GM19240 (cell line): ENCODE measurements around the gene FOXP4.

Experiments used
- DNase-seq: peaks from one replicate; pipeline ENCODE4 v3.0.0; 2011; ENCODE audit warnings: low spot score; ENCODE audit not compliant: insufficient read length

FOXP4 gene

DNA sequence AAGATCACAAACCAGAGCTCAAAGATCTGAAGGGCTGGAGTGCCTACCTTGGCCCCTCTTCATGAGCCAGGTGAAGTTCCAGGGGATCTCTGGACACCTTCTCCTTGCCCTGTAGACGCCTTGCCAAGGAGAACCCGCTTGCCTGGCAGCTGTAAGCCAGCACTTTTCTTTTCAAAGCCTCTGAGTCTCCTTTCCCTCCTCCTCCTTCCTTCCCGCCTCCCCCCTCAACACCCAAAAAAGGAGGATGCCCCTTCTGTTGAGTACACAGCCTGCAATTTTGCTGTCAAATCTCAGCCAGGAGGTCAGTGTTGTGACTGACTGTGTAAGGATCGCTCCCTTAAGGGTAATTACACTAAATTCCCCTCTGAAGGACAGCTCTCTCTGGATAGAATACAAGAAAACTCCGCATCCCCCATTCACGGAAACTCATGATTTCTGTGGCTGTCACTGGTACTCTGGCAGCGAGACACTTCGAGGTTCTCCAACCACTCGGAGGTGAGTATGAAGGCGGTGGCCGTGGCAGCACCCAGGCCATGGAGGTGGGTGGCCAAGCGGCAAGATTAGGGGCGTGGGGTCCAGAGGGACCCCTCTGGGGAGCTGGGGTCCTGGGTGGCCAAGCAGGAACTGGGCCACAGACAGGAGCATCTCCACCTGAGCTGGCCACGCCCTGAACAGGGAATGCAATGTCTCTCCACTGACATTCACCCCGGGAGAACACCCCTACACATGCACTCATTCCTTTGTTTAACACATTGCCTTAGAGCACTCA, 23.2 kb upstream of the FOXP4 start:
- no peak for DNase-seq

DNA sequence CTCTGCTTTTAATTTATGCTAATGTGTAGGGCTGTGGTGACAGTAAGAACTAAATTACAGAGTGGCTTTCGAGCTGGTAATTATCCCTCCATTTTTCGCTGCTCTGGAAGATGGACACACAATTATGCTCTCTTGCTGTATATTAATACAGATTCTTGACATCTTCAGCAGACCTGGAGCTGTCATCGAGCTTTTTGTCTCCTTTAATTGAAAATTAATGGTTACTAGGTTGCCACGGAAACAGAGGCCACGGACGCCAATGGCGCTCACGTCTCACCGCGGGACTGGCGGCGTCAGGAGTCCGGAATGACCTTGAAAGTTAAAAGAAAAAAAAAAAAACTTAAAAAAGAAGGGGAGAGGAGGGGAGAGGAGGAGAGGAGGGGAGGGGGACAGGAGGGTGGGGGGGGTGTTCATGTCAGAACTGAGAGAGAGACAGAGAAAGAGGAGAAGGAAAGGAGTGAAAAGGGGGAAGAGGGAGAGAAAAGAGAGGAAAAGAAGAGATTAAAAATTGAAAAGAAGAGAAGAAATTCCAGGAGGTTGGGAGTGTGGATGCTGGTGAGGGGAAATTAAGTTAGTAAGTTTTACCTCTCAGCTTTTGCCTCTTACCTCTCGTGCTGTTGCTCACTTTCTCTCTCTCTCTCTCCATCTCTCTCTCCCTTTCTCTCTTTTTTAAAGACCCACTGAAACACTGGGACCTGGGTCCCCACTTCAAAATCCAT, 22.1 kb upstream of the FOXP4 start:
- DNase-seq: no peak

DNA sequence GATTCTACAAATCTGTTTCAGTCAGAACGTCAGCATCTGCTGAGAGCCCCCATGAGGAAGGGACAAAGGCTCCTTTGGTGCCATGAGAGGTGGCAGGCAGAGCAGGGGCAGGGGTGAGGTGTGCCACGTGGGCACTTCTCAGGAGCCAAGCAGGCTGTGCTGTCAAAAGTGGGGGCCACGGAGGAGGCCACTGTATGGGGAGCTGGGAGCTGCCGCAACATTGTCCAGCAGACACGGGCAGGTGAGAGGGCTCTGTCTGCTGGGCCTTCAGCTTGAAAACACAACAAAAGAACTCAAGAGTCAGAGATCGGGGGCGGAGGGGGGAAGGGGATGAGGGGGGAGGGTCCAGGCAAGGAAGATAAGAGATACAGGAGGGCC, 21.6 kb upstream of the FOXP4 start:
- no peak for DNase-seq

DNA sequence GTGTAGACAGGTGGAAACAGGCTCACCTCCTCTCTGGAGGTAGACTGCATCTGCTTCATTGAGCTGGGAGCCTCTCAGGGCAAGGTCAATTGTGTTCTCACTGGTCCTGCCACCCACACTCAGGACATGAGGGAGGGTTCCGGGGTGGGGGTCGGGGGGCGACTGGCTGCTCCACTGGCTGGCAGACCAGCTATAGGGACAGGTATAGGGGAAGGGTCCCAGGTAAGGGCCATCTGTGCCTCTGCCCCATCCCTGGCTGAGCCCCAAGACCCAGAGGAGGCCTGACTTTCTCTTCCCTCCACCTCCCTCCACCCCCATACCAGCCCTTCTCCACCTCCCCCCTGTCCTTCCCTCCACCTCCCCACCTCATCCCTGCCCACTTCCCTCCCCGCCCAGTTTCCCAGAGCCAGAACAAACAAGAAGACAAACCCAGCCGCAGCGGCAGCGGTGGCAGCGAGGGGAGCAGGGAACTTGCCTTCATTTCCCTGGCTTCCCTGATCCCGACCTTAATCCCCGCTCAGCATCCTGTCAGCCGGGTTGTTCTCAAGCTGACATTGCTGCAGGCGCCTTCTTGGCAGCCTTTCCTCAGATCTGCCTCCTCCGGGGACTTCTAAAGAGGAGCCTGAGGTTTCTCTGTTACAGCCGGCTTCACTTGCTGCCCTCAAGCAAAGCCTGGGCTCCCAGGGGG, 18.3 kb upstream of the FOXP4 start:
- no peak for DNase-seq

DNA sequence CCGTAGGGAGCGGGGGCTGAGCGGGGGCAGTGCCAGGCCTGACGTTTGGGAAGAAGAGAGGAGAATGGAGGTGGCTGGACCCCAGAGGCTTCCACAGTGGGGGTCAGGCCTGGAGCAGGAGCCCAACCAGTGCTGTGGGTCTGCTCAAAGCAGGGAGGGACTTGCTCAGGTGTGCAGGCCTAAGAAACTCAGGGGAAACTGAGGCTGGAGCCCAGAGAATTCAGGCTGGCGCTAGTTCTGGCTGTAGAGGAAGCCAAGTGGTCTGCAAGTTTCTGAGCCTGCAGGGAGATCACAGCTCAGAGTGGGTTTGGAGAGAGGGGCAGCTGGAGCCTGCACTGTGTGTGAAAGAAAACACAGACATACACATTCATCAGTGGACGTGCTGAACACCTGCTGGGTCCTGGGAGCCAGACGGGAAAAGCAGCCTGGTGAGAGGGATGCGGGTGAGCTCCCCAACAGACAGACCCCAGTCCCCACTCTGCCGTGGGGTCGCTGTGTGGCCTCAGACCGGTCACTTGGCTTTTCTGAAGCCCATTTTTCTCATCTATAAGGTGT, 17.7 kb upstream of the FOXP4 start:
- no peak for DNase-seq

DNA sequence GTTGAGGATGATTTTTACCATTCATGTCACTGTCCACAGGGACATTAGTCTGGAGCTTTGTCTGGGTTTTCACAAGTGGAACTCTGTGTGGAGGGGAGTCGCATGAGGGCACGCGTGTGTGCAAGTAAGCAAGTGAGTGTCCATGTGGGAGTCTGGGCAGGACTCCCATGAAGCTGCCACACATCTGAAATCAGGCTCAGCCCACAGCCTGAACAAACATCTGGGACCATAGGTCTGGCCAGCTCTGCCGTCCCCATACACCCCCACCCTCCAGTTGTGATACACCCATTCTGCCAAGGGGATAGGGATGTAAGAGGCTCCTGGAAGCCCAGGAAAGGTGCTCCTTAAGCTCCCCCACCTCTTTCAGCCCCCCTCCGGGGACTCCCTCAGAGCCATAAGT, 17.1 kb upstream of the FOXP4 start:
- DNase-seq: no peak

DNA sequence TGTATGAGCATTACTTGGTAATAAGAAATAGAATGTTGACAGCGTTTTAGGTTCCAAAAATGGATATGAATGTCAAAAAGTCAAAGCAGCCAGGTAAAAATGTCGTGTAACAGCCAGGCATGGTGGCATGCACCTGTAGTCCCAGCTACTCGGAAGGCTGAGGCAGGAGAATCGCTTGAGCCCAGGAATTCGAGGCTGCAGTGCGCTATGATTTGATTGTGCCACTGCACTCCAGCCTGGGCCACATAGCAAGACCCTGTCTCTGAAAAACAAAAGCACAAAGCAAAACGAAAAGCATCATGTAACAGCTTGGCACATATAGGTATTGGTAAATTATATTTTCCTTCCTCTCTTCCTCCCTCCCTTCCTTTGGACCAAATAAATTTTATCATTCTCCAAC, 16.2 kb upstream of the FOXP4 start:
- DNase-seq: no peak

DNA sequence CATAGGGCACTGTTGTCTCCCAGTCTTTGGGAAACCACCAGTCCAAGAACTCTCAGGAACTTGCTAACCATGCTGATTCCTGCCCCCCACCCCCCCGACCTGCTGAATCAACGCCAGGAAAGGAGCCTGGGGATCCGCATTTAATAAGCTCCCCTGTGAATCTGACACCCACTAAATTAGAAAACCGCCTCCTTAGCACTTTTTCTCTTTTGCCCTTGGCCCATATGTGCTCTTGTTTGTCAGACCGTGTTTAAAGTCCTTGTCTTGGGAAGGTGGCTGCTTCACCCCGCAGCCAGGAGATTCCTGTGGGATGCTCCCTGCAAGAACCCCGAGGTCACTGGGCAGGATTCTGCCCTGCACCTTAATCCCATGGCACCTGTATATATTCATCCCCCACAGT, 15.7 kb upstream of the FOXP4 start:
- no peak for DNase-seq

DNA sequence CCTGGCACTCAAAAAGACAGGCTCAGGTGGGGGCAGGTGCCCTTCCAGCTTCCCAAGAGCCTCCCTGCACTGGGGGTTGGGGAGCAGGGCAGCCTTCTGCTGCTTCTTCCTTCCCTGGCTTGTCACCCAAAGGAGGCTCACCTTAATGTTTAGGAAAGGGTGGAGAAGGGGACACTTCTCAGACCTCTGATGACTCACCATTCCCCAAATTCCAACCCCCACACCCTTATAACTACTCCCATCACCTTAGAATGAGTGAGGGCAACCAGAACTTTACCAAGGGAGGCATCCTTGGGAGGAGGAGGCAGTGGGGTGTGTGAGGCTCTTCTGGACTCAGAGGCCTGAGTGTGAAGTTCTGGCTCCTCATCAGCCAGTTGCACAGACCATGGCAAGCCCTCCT, 15.2 kb upstream of the FOXP4 start:
- no peak for DNase-seq

DNA sequence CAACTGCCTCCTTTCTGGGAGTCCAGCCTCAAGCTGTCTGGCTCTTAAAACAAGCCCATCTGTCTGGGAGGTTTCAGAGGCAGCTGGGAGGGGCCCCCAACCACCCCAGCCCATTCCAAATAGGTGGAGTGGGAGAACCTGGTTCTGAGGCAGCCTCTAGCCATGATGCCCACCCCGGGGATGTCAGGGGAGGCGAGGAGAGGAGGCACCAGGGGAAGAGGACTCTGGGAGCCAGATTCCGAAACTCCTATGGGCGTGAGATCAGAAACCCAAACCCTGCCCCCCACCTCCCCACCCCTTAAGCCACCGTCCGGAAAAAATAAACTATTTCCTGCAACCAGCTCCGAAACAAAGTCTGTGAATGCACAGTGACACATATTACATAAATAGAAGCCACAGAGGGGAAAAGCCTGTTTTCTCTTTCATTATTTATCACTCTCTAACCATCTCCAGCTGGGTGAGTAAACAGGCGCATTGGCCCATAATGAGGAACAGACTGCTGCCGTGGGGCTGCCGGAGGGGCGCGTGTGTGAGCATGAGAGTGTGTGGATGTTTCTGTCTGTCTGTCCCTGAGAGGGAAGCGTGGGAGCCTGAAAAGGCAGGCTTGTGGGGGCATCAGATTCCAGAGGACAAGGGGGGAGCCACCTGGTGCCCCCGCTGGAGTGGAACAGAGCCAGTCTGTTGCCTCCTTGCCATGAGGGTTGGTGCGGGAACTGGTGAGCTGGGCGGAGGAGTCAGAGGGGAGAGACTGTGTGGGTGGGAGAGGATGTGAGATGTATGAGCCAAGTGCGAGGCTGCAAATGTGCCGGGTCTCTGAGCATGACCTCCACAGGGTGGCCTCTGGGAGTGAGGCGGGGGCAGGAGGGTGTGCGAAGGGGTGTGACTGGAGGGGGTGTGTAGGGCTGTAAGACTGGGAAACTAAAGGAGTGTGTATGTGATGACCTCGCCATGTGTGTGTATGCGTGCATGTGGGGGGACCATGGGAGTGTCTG, 14.3 kb upstream of the FOXP4 start:
- peak; percentile 76 for DNase-seq

DNA sequence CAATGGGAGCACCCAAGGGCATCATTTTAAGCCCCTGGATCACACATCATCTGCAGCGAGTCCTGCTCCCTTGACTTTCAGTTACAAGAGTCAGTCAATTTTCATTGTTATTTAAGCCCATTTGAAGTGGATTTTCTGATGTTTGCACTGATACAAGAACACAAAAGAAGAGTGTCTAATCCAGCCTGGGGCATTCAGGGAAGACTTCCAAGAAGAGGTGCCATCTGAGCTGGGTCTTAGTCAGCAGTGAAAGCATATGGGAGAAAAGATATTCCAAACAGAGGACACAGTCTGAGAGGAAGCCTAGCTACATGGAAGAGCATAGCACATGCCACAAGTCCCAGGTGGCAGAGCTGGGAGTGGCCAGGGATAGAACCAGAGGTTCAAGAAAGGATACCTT, 10.4 kb upstream of the FOXP4 start:
- no peak for DNase-seq

DNA sequence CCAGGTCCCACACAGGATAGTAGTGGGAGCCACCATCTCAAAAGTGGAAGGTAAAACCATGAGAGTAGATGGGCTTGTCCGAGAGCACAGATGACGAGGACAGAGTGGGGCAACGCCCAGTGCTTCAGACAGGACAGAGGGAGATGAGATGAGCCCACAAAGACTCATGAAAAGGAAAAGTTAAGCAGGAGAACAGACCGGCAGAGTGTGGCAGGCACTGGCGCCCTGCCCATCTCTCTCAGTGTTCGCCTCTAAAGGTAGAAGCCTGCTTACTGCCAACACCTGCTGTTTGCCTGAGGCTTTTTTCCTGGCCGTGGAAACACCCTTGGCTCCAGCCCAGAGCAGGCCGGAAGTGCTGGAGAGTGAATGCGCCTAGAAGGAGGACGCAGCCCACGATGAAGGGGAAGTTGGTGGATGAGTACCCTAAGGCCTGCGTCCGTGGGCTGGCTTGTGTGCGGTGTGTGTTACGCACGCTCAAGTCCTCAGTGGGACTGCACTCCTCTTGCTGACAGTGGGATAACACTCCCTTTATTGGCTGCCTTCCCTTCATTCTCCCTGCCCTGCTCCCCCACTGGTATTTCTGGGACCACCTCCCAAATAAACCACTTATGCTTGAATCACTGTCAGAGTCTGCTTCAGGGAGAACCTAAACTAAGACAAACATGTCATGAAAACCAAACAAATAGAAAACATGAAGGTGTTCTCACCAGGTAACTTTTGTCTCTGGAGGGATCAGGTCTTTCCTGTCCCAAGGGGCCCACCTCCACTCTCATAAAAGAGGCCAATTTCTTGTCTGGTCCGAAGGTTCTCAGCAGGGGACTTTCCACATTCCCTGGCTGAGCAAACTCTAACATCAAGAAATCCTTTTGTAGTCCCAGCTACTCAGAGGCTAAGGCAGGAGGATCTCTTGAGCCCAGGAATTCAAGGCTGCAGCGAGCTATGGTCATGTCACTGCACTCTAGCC, 9.1 kb upstream of the FOXP4 start:
- DNase-seq: no peak

DNA sequence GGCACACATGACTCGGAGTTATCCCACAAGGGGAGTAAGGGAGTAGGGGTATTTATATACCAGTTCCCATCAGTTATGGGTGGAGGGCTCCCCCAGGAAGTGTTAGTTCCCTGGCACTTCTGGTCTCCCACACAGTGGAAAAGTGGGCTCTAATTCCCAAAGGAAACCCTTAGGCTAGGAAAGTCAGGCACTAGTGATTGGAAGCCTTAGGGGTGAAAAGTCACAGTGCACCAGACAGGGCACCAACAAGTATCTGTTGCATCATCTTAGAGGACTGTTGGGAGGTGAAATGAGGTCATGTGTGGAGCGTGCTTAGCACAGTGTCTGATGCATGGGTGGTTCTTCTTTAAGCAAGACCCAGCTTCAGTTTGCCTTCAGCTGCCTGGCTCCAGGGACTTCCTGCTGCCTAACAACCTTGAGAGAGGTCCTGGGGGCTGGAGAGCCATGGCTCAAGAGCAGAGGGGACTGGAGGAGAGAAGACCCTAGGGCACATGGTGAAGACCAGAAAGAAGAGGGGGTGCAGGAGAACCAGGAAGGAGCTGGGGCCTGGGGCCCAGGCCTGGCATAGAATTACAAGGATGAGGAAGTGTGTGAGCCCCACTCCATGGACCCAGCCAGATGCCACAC, 7.5 kb upstream of the FOXP4 start:
- DNase-seq: no peak

DNA sequence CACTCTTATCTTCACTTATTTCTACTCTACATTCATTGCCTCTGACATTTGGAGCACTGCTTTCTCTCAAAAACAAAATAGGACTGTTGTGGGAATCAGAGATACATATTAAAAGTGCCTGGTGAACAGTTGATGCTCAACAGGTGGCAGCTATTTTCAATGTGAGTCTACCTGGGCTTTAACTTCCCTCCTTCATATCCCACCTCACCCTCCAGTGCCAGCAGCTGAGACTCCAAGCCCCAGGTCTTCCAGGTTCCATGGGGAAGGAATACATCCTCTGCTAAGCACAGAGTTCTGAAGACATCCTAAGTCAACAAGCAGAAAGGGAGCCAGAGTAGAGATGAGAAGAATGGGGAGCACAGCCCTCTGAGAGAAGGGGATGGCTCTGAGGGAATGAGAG, 7.0 kb upstream of the FOXP4 start:
- no peak for DNase-seq

DNA sequence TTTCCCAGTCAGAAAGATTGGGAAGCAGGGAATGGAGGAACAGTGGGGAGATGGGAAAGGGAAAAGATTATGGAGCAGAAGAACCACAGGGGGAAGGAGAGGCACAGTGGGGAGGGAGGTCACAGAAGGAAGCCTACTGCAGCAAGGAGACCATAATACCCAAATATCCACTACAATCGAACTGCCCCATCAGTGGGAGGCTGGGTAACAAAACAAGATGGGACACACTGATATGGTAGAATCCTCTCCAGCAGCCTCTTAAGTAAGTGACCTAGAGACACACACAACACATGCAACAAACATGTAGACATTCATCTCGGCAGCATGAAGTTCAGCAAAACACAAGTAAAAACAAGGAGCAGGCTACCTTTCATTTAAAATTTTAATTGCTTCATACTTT, 4.8 kb upstream of the FOXP4 start:
- DNase-seq: no peak

DNA sequence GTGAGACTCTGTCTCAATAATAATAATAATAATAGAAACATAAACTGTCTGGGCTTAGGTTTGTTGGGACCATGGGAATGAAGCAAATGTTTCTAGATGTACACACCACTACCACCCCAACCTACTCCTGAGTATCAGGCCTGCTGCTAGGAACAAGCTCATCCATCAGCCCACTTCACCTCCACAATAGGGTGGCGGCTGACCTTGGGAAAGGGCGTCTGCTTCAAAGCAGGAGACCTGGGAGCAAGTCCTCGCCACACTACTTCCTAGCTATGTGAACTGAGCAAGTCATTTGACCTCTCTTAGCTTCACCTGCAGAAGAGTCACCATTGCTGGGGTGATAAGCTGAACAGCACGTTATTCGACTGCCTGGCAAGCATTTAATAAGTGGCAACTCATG, 3.1 kb upstream of the FOXP4 start:
- DNase-seq: no peak

DNA sequence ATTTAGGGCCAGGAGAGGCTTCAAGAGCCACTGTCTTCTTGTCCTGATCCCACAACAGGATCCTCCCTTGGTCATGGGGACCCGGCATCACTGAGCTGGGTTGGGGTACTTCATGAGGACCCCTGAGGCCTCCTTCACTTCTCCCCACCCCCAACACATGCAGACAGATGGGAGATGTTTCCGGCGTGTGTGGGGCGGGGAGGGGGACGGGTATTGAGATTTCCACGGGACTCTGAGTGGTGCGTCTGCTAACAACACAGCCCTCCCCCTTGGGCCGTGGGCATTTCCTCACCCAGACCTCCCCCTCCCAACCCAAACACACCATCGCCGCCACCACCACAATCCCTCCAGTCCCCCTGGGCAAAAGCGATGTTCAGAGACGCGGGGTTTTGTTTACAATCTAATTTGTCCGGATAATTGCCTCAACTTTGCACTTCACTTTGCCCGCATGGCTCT, 906 bp upstream of the FOXP4 start:
- no peak for DNase-seq

DNA sequence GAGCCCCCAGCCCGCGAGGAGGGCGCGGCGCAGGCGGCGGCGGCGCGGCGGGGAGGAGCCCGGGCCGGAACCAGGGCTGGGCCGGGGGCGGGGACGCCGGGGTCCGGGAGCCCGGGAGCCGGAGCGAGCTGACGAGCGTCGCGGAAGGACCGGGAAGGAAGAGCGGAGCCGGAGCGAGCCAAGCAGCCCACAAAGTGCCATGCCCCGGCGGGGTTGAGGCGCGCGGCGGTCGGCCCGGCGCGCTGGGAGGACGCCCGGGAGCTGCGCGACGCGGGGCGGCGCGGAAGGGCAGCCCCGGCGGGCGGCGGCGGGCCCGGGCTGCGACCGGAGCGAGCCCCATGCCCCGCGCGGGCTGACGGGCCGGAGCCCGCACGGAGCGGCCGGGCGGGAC, 289 bp downstream of the FOXP4 start:
- DNase-seq: no peak
